IPS-20b (cell line): ENCODE results near the gene DOCK8.

Source experiments
- H3K27ac ChIP-seq: one replicate; pipeline ENCODE4 v1.5.1; 2013; ENCODE audit warnings: low read length
- H3K27me3 ChIP-seq: 2 replicates; pipeline ENCODE4 v1.6.1; 2013; ENCODE audit warnings: mild to moderate bottlenecking, low read length, inconsistent platforms; ENCODE audit not compliant: insufficient read depth
- H3K36me3 ChIP-seq: 2 replicates; pipeline ENCODE4 v1.6.1; 2013; ENCODE audit warnings: low read depth, mild to moderate bottlenecking, inconsistent platforms, low read length, moderate library complexity; ENCODE audit not compliant: insufficient read depth
- H3K4me1 ChIP-seq: 2 replicates; pipeline ENCODE4 v1.6.1; 2013; ENCODE audit warnings: mild to moderate bottlenecking, control low read depth, inconsistent platforms, low read length, moderate library complexity; ENCODE audit not compliant: insufficient read depth
- H3K4me3 ChIP-seq: 2 replicates; pipeline ENCODE4 v1.5.1; 2013; ENCODE audit warnings: mild to moderate bottlenecking, low read length, inconsistent platforms
- H3K9ac ChIP-seq: 2 replicates; pipeline ENCODE4 v1.6.1; 2013; ENCODE audit warnings: low read depth, mild to moderate bottlenecking, inconsistent platforms, low read length, moderate library complexity
- H3K9me3 ChIP-seq: 2 replicates; pipeline ENCODE4 v1.6.1; 2013; ENCODE audit warnings: mild to moderate bottlenecking, low read depth, low read length, inconsistent platforms; ENCODE audit not compliant: insufficient read depth

The DOCK8 gene

DNA sequence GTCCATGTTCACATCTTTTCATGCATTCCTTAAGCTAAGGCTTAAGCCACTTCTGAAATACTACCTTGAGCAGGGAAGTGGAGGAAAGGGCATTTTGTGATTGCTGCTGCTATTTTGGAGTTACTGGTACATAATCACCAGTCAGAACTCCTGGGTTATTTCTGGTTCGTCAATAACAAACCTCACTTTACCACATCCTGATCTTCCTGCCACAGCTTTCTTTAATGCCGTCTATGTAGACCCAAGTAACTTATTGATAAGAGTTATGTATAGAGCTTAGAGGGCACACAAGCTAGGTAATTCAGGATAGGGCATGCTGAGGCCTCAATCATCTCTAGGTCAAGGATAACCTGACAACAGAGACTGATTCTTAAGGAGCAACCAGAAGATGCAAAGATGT is 120.7 kb downstream of the DOCK8 start:
- peaks cover 22% of the 10 kb centered on the region for H3K4me1 ChIP-seq
- H3K4me3 ChIP-seq: no peak overlapping the region
- H3K27me3 ChIP-seq: no peaks in the 10 kb centered on the region
- no peaks in the 10 kb centered on the region for H3K9me3 ChIP-seq
- H3K27ac ChIP-seq: no peak overlapping the region
- H3K9ac ChIP-seq: no peak overlapping the region
- H3K36me3 ChIP-seq: no peaks in the 10 kb centered on the region

DNA sequence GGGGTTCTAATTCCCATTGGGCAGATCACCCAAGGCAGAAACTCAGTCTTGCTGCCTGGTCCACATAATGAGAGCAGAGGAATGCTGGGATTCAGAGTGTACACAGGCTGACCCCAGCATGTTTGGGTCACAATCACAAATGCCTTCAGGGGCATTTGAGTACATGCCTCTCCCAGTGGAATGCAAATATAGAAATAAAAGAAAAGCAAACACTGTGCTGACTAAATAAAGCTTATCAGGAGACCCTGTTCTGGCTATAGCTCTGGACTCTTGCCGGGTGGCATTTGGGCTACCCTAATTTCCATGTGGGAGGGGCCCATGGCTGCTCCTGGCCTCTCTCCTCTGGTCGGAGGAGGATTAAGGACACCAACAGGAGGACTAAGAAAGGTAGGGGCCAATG is 121.4 kb downstream of the DOCK8 start:
- H3K4me3 ChIP-seq: no peak overlapping the region
- H3K9me3 ChIP-seq: no peaks in the 10 kb centered on the region
- H3K27me3 ChIP-seq: no peaks in the 10 kb centered on the region
- no peak overlapping the region for H3K9ac ChIP-seq
- peaks cover 15% of the 10 kb centered on the region; the same call in 1 of the 2 replicates for H3K4me1 ChIP-seq
- no peaks in the 10 kb centered on the region for H3K36me3 ChIP-seq
- H3K27ac ChIP-seq: no peak overlapping the region

DNA sequence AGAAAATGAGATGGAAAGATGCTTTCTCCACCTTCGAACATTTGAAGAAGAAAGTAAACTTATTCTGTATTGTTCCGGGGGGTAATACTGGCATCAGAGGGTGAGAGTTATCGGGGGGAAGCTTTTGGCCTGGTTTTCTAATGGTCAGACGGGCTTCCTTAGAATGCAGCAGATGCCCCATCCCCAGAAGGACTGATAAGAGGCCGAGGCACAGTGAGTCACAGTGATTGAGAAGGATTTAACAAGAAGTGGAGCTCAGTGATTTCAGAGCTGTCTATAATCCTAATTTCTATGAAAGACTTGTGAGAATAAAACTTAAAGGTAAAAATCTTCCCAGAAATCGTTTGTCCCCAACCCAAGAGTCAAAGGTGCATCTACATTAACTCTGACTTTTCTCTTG is 123.9 kb downstream of the DOCK8 start:
- Histone ChIP-seq H3K36me3 (no peaks in the 10 kb centered on the region), H3K4me1 (0 out of 2 replicates have a peak, but pooled peaks cover 6% of the 10 kb centered on the region), H3K4me3 (no peak overlapping the region), H3K9ac (no peak overlapping the region), H3K9me3 (no peaks in the 10 kb centered on the region), H3K27ac (no peak overlapping the region), H3K27me3 (no peaks in the 10 kb centered on the region)

DNA sequence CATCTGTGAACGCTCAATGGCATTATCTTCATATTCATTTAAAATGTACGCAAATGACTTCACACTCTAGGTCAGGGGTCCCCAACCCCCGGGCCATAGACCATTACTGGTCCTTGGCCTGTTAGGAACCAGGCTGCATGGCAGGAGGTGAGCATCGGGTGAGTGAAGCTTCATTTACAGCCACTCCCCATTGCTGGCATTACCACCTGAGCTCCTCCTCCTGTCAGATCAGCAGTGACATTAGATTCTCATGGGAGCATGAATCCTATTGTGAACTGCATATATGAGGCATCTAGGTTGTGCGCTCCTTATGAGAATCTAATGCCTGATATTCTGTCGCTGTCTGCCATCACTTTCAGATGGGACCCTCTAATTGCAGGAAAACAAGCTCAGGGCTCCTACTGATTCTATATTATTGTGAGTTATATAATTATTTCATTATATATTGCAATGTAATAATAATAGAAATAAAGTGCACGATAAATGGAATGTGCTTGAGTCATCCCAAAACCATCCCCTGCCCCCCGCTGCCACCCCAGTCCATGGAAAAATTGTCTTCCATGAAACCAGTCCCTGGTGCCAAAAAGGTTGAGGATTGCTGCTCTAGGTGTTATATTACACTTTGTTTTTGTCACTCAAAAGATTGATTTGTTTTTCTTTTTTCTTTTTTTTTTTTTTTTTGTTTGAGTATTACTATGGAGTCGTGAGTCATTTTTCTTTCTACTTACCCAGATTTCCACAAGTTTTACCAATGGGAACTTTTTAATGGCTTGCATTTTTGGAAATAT is 127.2 kb downstream of the DOCK8 start:
- Histone ChIP-seq H3K4me3 (no peak overlapping the region), H3K4me1 (no peaks in the 10 kb centered on the region), H3K9ac (no peak overlapping the region), H3K9me3 (no peaks in the 10 kb centered on the region), H3K27me3 (no peaks in the 10 kb centered on the region), H3K36me3 (no peaks in the 10 kb centered on the region), H3K27ac (no peak overlapping the region)

DNA sequence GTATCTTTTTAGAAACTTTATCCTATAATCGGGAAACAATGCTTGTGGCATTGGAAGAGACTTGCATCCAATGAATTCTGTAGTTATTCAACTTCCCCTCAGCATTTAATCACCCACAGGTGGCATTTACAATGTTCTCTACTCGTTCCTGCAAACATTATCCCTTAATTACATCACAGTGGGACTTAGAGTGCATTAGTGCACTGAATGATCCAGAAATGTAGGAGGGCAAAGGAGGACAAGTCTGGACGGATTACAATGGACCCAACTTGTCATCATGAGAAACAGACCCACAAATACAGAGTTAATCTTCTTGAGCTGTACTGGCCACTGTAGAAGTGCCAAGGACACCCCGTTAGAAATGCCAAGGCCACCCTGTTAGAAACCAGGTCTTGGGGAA is 129.1 kb downstream of the DOCK8 start:
- H3K9me3 ChIP-seq: no peaks in the 10 kb centered on the region
- H3K36me3 ChIP-seq: no peaks in the 10 kb centered on the region

DNA sequence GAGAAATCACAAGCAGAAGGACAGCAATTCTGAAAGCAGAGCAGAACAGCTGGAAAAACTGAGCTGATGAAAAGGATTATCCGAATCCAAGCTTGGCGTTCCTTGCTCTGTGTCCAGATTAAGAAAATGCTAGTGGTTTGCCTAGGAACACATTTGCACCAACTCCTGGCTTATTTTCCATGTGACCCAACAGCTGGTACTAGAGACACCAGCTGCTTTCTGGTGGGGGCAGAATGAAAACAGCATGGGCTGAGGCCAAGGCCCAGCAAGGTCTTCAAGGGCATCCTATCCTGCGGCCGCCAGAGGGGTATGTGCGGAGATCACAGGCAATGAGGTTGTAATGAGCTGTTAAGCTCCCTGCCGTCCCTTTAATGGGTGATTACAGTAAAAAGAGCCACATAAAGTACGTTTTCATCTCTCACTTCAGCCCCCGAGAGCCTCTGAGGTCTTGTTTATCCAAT is 131.5 kb downstream of the DOCK8 start:
- Histone ChIP-seq H3K27me3 (no peaks in the 10 kb centered on the region), H3K4me1 (no peaks in the 10 kb centered on the region), H3K36me3 (no peaks in the 10 kb centered on the region), H3K9ac (no peak overlapping the region), H3K4me3 (no peak overlapping the region), H3K9me3 (no peaks in the 10 kb centered on the region), H3K27ac (no peak overlapping the region)

More for the DNA sequence above, 129.1 kb downstream of the DOCK8 start:
- Histone ChIP-seq H3K4me1 (no peaks in the 10 kb centered on the region), H3K4me3 (no peak overlapping the region), H3K9ac (no peak overlapping the region), H3K27ac (no peak overlapping the region), H3K27me3 (no peaks in the 10 kb centered on the region)

DNA sequence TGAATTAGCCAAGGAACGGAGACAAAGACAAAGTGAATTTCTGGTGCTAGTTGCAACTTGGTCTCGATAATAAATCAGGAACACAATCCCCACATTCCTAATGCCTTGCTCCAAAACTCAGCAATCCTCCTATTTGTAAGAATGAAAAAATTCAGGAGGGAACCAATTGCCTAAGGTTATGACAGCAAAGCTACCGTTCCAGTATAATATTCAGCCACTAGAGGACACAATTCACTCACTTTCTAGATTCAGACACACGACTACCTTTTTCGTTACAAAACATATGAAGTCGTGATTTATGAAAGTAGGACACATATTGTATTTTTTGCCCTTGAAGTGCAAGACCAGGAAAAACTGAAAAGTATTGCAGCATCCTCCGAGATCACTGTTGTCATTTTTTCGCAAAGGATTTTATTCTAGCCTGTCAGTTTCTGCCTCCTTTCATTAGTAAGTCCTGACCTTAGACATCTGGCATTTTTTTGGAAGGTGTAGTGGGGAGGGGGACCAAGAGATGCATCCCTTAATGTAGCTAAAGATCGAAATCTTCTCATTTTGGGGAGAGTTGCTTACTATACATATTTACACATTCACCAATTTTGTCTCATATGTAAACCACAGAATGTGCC is 133.1 kb downstream of the DOCK8 start:
- H3K4me3 ChIP-seq: no peak overlapping the region
- H3K9me3 ChIP-seq: no peaks in the 10 kb centered on the region
- H3K36me3 ChIP-seq: no peaks in the 10 kb centered on the region
- no peak overlapping the region for H3K27ac ChIP-seq
- no peaks in the 10 kb centered on the region for H3K27me3 ChIP-seq
- H3K4me1 ChIP-seq: no peaks in the 10 kb centered on the region
- H3K9ac ChIP-seq: no peak overlapping the region

DNA sequence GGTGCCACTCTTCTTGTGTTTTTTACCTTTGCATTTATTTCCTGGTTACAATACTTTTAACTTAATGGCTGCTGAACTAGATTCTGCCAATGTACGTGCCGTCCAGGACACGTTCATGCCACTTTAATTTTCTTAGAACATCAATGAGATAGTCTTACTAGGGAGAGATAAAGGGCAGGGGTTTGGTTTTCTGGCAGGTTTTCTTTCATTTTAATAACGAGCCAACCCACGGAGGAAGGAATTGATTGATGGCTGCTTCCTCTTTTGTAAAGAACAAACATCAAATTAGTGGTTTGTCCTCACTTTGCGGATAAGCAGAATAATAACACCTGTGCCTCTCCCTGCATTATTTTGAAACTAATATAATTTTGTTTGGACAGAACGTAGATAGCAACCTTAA is 135.7 kb downstream of the DOCK8 start:
- H3K4me1 ChIP-seq: no peaks in the 10 kb centered on the region
- H3K27me3 ChIP-seq: no peaks in the 10 kb centered on the region
- no peak overlapping the region for H3K9ac ChIP-seq
- H3K27ac ChIP-seq: no peak overlapping the region
- no peak overlapping the region for H3K4me3 ChIP-seq
- H3K36me3 ChIP-seq: no peaks in the 10 kb centered on the region
- no peaks in the 10 kb centered on the region for H3K9me3 ChIP-seq

DNA sequence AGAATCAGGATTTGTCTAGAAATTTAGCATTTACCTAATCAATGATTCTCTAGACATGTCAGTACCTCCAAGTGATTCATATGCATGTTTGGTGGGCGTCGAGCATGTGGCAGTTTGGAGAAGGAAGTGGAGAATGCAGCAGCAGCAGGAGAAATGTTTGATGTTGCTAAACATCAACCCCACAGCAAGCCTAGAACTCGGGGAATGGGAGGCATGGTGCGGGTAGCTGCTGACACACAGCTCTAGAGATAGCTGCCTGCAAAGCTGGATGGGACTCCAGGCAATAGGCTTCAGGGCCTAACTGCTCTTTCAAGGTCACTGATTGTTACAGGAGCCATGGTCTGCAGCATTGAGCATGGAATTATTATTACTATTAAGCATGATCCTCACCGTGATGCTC is 137.3 kb downstream of the DOCK8 start:
- H3K36me3 ChIP-seq: no peaks in the 10 kb centered on the region
- H3K27ac ChIP-seq: no peak overlapping the region
- H3K9me3 ChIP-seq: no peaks in the 10 kb centered on the region
- H3K27me3 ChIP-seq: no peaks in the 10 kb centered on the region
- no peak overlapping the region for H3K4me3 ChIP-seq
- no peaks in the 10 kb centered on the region for H3K4me1 ChIP-seq
- no peak overlapping the region for H3K9ac ChIP-seq

DNA sequence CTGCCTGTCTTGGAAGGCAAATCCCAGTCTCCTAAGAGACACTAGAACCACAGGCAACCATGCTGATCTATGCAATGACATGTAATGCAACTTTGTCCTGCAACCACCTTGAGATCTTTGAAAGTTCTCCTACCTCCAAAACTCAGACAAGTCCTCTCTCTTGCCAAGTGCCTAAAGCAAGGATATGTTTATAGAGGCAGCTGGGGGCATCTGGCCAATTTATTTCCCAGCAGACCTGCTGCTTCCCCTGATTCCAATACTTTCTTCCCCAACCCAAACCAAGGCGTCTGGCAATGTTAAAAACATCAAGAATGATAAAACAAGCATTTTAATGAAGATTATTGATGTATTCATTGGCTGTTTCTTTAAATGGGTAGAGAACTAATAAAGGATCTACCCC is 138.4 kb downstream of the DOCK8 start:
- Histone ChIP-seq H3K36me3 (no peaks in the 10 kb centered on the region), H3K4me3 (no peak overlapping the region), H3K9ac (no peak overlapping the region), H3K9me3 (no peaks in the 10 kb centered on the region), H3K4me1 (no peaks in the 10 kb centered on the region), H3K27ac (no peak overlapping the region), H3K27me3 (no peaks in the 10 kb centered on the region)

DNA sequence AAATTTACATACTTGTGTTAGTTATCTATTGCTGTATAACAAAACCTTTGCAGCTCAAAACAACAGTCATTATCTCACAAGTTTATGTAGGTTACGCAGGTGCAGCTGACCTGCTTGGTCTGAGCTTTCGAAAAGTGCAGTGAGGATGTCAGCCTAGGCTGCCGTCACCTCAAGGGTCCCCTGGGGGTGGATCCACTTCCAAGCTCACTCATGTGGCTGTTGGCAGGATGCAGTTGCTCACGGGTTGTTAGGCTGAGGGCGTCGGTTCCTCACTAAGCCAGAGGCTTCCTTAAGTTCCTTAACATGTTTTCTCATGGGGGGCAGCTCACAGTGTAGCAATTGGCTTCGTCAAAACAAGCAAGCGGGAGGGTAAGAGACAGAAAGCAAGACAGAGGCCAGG is 139.8 kb downstream of the DOCK8 start:
- Histone ChIP-seq H3K9ac (no peak overlapping the region; the same call in 1 of the 2 replicates), H3K36me3 (no peaks in the 10 kb centered on the region), H3K4me3 (no peak overlapping the region), H3K9me3 (no peaks in the 10 kb centered on the region), H3K27me3 (no peaks in the 10 kb centered on the region), H3K4me1 (no peaks in the 10 kb centered on the region), H3K27ac (no peak overlapping the region)

DNA sequence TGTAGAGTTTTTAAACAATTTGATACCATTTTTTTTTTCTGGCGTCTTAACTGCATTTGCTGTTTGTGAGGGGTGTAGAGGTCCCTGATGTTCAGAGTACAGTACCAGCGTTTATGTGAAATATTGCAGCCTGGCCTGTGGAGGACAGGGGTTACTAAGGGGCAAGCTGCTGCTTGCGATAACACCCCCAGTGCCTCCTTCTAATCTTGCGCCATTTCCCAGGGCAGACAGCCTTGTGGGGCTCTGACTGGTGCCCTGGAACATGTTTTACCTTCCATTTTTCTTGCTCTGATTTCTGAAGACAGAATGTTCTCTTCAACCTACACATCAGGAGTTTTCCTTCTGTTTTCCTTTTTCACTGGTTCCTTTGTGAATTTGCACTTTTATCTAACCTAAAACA is 142.9 kb downstream of the DOCK8 start:
- Histone ChIP-seq H3K4me1 (no peaks in the 10 kb centered on the region), H3K9me3 (no peaks in the 10 kb centered on the region), H3K36me3 (no peaks in the 10 kb centered on the region), H3K27me3 (no peaks in the 10 kb centered on the region), H3K9ac (no peak overlapping the region), H3K27ac (no peak overlapping the region), H3K4me3 (no peak overlapping the region)
